ENCODE results near the gene TEAD1. TPM values are rescaled to one million over a fixed set of nuclear protein-coding genes. Genes with fewer than 3 reads are reported as not detected.

The TEAD1 gene
- polyA plus RNA-seq, 1 donor from 2014 or later, result 12.2 TPM

- no peaks in the 10 kb centered on the region for H3K9me2 ChIP-seq (ENCODE audit: insufficient read depth, low read length)
- no peaks in the 10 kb centered on the region for H3K9me3 ChIP-seq (ENCODE audit: low read length)
- no peak overlapping the region for H3K4me3 ChIP-seq (ENCODE audit: low read length)
- no peaks in the 10 kb centered on the region for H3K27me3 ChIP-seq (ENCODE audit: insufficient read depth, low read depth, low read length)
- no peak overlapping the region for H3K9ac ChIP-seq (ENCODE audit: low read length)
- H2AFZ ChIP-seq (ENCODE audit: low read depth, low read length), result no peak overlapping the region
- no peaks in the 10 kb centered on the region for H4K20me1 ChIP-seq (ENCODE audit: insufficient read depth)
- no peak overlapping the region for H3K4me2 ChIP-seq (ENCODE audit: low read length)
- H3F3A ChIP-seq (ENCODE audit: insufficient read depth, low read length, poor library complexity, severe bottlenecking), result no peaks in the 10 kb centered on the region
- H3K36me3 ChIP-seq (ENCODE audit: insufficient read depth, low read length), result no peaks in the 10 kb centered on the region
- no peak overlapping the region for H3K27ac ChIP-seq (ENCODE audit: low read length)
- TF ChIP-seq TAF1 (IDR thresholded peaks at IDR 0.05; ENCODE audit: low read depth) (no peak), POLR2AphosphoS5 (IDR thresholded peaks at IDR 0.05) (no peak)
- H3K79me2 ChIP-seq (replicated peaks; ENCODE audit: insufficient read depth, low read length), result peaks cover 37% of the 10 kb centered on the region
These were observed 70.7 kb downstream of the TEAD1 start for GRCh38 chr11:12744826-12745502.

GRCh38 chr11:12745787-12746186, 71.6 kb downstream of the TEAD1 start:
- no peaks in the 10 kb centered on the region for H3K9me2 ChIP-seq (ENCODE audit: insufficient read depth, low read length)
- H3K4me3 ChIP-seq (ENCODE audit: low read length), result no peak overlapping the region
- H4K20me1 ChIP-seq (ENCODE audit: insufficient read depth), result no peaks in the 10 kb centered on the region
- no peaks in the 10 kb centered on the region for H3F3A ChIP-seq (ENCODE audit: insufficient read depth, low read length, poor library complexity, severe bottlenecking)
- no peaks in the 10 kb centered on the region for H3K36me3 ChIP-seq (ENCODE audit: insufficient read depth, low read length)
- no peak overlapping the region for H3K4me2 ChIP-seq (ENCODE audit: low read length)
- H3K9me3 ChIP-seq (ENCODE audit: low read length), result no peaks in the 10 kb centered on the region
- TF ChIP-seq REST (IDR thresholded peaks at IDR 0.05; ENCODE audit: borderline replicate concordance), result no peak
- no peak for TF ChIP-seq SMC3 (conservative IDR thresholded peaks at IDR 0.05; ENCODE audit: poor library complexity)
- no peak for TF ChIP-seq POLR2AphosphoS5 (IDR thresholded peaks at IDR 0.05)
- no peak for TF ChIP-seq EZH2 (IDR thresholded peaks at IDR 0.05; ENCODE audit: borderline replicate concordance, insufficient read depth, low read length, poor library complexity, severe bottlenecking)
- TF ChIP-seq CTCF (IDR thresholded peaks at IDR 0.05; ENCODE audit: poor library complexity, severe bottlenecking), result no peak
- TF ChIP-seq MXI1 (conservative IDR thresholded peaks at IDR 0.05; ENCODE audit: poor library complexity, severe bottlenecking), result no peak
- no peak for TF ChIP-seq EP300 (conservative IDR thresholded peaks at IDR 0.05; ENCODE audit: poor library complexity, severe bottlenecking)
- TF ChIP-seq TAF1 (IDR thresholded peaks at IDR 0.05; ENCODE audit: low read depth), result no peak
- no peak for TF ChIP-seq RAD21 (conservative IDR thresholded peaks at IDR 0.05)
- H2AFZ ChIP-seq (ENCODE audit: low read depth, low read length), result no peak overlapping the region
- H3K79me2 ChIP-seq (replicated peaks; ENCODE audit: insufficient read depth, low read length), result peaks cover 42% of the 10 kb centered on the region
- no peaks in the 10 kb centered on the region for H3K27me3 ChIP-seq (ENCODE audit: insufficient read depth, low read depth, low read length)
- H3K9ac ChIP-seq (ENCODE audit: low read length), result no peak overlapping the region
- H3K27ac ChIP-seq (ENCODE audit: low read length), result no peak overlapping the region

Data from neural cell (in vitro differentiated cells).